HepG2 (cell line): Measurements from ENCODE around the gene NAP1L1.

ENCODE experiments used
- POLR2A ChIP-seq, 2 experiments: IDR thresholded peaks; 2 replicates each; pipeline ENCODE4 v1.6.1; 2011; ENCODE audit warnings: low read depth in 2 of 2, low read length in 2 of 2, mild to moderate bottlenecking in 1 of 2, moderate library complexity in 1 of 2; ENCODE audit not compliant: insufficient read depth in 1 of 2
- ZNF383 ChIP-seq: sonication (generic); formaldehyde crosslinking; IDR thresholded peaks from 2 replicates; pipeline ENCODE4 v1.4.0; 2020; ENCODE audit warnings: missing genetic modification reagents, mild to moderate bottlenecking, borderline replicate concordance
- TF ChIP-seq, protein P1 (sequence below): sonication (generic); formaldehyde crosslinking; IDR thresholded peaks from 2 replicates; pipeline ENCODE4 v1.5.0; 2020; ENCODE audit warnings: mild to moderate bottlenecking, missing genetic modification reagents, moderate library complexity

DNA sequence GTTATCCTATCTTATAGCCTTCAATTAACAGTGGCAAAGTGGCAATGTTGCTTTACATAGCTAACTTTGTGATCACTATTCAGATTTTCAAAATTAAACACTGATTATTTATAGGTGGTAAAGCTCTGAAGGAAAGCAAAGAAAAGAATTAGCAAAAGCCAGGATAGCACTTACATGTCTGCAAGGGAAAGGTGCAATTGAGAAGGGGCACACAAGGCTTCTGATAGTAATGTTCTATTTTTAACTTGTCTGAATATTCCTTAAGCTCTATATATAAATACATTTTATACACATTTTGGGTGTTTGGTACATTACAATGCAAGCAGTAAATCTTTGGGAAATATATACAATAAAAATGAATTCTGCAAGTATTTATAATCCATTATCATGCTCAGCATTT lies 10.9 kb downstream of the NAP1L1 start:
- TF ChIP-seq, protein P1, sequence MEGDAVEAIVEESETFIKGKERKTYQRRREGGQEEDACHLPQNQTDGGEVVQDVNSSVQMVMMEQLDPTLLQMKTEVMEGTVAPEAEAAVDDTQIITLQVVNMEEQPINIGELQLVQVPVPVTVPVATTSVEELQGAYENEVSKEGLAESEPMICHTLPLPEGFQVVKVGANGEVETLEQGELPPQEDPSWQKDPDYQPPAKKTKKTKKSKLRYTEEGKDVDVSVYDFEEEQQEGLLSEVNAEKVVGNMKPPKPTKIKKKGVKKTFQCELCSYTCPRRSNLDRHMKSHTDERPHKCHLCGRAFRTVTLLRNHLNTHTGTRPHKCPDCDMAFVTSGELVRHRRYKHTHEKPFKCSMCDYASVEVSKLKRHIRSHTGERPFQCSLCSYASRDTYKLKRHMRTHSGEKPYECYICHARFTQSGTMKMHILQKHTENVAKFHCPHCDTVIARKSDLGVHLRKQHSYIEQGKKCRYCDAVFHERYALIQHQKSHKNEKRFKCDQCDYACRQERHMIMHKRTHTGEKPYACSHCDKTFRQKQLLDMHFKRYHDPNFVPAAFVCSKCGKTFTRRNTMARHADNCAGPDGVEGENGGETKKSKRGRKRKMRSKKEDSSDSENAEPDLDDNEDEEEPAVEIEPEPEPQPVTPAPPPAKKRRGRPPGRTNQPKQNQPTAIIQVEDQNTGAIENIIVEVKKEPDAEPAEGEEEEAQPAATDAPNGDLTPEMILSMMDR (CRISPR knock-in tag), result no peak
- TF ChIP-seq POLR2A (IDR thresholded peaks at IDR 0.05; ENCODE audit: insufficient read depth in 1 of 2, low read depth in 2 of 2, low read length in 2 of 2), result no peak
- no peak for TF ChIP-seq ZNF383 (CRISPR knock-in tag)
